CD8-positive, alpha-beta memory T cell (primary cell): ENCODE results near the gene PAXIP1. TPM values are rescaled to one million over a fixed set of nuclear protein-coding genes. Genes with fewer than 3 reads are reported as not detected.

Experiments
- CTCF ChIA-PET: fragments of 350-600 bp; sonication (Branson Sonifier 250); formaldehyde crosslinking; loops from one replicate; lab custom pipeline; 2021; ENCODE audit warnings: antibody characterized with exemption; lab: Charles Lee
- POLR2A ChIA-PET: fragments of 350-600 bp; sonication (Branson Sonifier 250); formaldehyde crosslinking; loops from one replicate; lab custom pipeline; 2021; ENCODE audit warnings: antibody characterized with exemption; lab: Charles Lee
- DNase-seq, 5 donors: peaks; one replicate each; pipeline versions ENCODE4 v3.0.0 to v3.0.0-alpha.2; 2020 to 2022; ENCODE audit warnings: mixed read lengths in 1 of 5
- H3K27ac ChIP-seq: one replicate; pipeline ENCODE4 v1.7.0; 2013; ENCODE audit warnings: low read depth, mild to moderate bottlenecking, low read length, moderate library complexity
- H3K27me3 ChIP-seq: 2 replicates; pipeline ENCODE4 v1.7.0; 2013; ENCODE audit warnings: low read length, mild to moderate bottlenecking; ENCODE audit not compliant: insufficient read depth, poor library complexity, severe bottlenecking
- H3K36me3 ChIP-seq: 2 replicates; pipeline ENCODE4 v1.7.0; 2013; ENCODE audit warnings: mild to moderate bottlenecking, low read length, moderate library complexity; ENCODE audit not compliant: insufficient read depth
- H3K4me1 ChIP-seq: 2 replicates; pipeline ENCODE4 v1.7.0; 2013; ENCODE audit warnings: mild to moderate bottlenecking, low read length, moderate library complexity; ENCODE audit not compliant: insufficient read depth
- H3K4me3 ChIP-seq: 2 replicates; pipeline ENCODE4 v1.7.0; 2013; ENCODE audit warnings: mild to moderate bottlenecking, low read length
- H3K9me3 ChIP-seq: 2 replicates; pipeline ENCODE4 v1.7.0; 2013; ENCODE audit warnings: mild to moderate bottlenecking, low read length
- H3K27ac Mint-ChIP-seq, 8 donors: one replicate each; pipeline ENCODE4 v1.8.0; 2020 to 2021; ENCODE audit warnings: mixed read lengths in 8 of 8, mild to moderate bottlenecking in 6 of 8, inconsistent platforms in 3 of 8, moderate library complexity in 3 of 8
- H3K27me3 Mint-ChIP-seq, 2 donors: one replicate each; pipeline ENCODE4 v1.8.0; 2020 to 2021; ENCODE audit warnings: mixed read lengths in 2 of 2, mild to moderate bottlenecking in 1 of 2, moderate library complexity in 1 of 2
- H3K36me3 Mint-ChIP-seq, 3 donors: one replicate each; pipeline ENCODE4 v1.8.0; 2020 to 2021; ENCODE audit warnings: mixed read lengths in 3 of 3, inconsistent platforms in 1 of 3, mild to moderate bottlenecking in 1 of 3
- H3K4me1 Mint-ChIP-seq, 3 donors: one replicate each; pipeline ENCODE4 v1.8.0; 2020 to 2021; ENCODE audit warnings: mixed read lengths in 3 of 3, inconsistent platforms in 1 of 3, mild to moderate bottlenecking in 1 of 3
- H3K4me3 Mint-ChIP-seq, 7 donors: one replicate each; pipeline ENCODE4 v1.8.0; 2020 to 2021; ENCODE audit warnings: mixed read lengths in 7 of 7, mild to moderate bottlenecking in 6 of 7, moderate library complexity in 4 of 7, inconsistent platforms in 2 of 7
- H3K9me3 Mint-ChIP-seq, 5 donors: one replicate each; pipeline ENCODE4 v1.8.0; 2020 to 2022; ENCODE audit warnings: mixed read lengths in 5 of 5, mild to moderate bottlenecking in 3 of 5, moderate library complexity in 2 of 5, inconsistent platforms in 1 of 5
- polyA plus RNA-seq: library from polyadenylated mRNA; unstranded; fragments of 300-500 nt; fragmentation: Illumina TruSeq; gene quantifications from one replicate; pipeline ENCODE4 v1.2.3, GENCODE V29; 2021
- total RNA-seq, 2 experiments: library from RNA; stranded (reverse); gene quantifications; one replicate each; pipeline ENCODE4 v1.2.3, GENCODE V29; 2021

PAXIP1 gene
- total and polyA plus RNA-seq, 3 experiments from 2014 or later = 2.0 to 25.8 (median 23.1) TPM

GRCh38 chr7:154994996-154995395 lies 7.9 kb downstream of the PAXIP1 start:
- CTCF ChIA-PET = interaction anchor here (0.8 to 1.4 kb wide), 2 partner anchors 68 to 350 kb away, joined by 3 to 4 read pairs; no protein-coding TSS in a partner anchor
- H3K4me3 ChIP-seq = no peak overlapping the region
- Mint-ChIP-seq H3K4me1 (peaks cover 7 to 13% (median 12%) of the 10 kb centered on the region in 3 donors), H3K9me3 (no peaks in the 10 kb centered on the region), H3K27me3 (no peaks in the 10 kb centered on the region), H3K4me3 (no peak overlapping the region), H3K36me3 (peaks cover 5 to 63% (median 16%) of the 10 kb centered on the region in 3 donors), H3K27ac (peak overlapping the region in 1 of 8 donors; percentile 9)
- H3K27ac ChIP-seq = no peak overlapping the region
- H3K9me3 ChIP-seq = no peaks in the 10 kb centered on the region
- H3K27me3 ChIP-seq = no peaks in the 10 kb centered on the region
- DNase-seq = no peak
- POLR2A ChIA-PET = no interaction called here
- H3K36me3 ChIP-seq = peaks cover 5% of the 10 kb centered on the region
- H3K4me1 ChIP-seq = no peaks in the 10 kb centered on the region

GRCh38 chr7:154990964-154991540 lies 11.9 kb downstream of the PAXIP1 start:
- no peaks in the 10 kb centered on the region for H3K9me3 ChIP-seq
- ChIA-PET CTCF (interaction anchor here (2.1 kb wide), 1 partner anchor 38 kb away, joined by 4 read pairs; no protein-coding TSS in a partner anchor), POLR2A (no interaction called here)
- Mint-ChIP-seq H3K27ac (no peak overlapping the region), H3K4me1 (peaks cover 7 to 24% (median 10%) of the 10 kb centered on the region in 3 donors), H3K4me3 (no peak overlapping the region), H3K36me3 (peaks cover 5 to 60% (median 27%) of the 10 kb centered on the region in 3 donors), H3K27me3 (no peaks in the 10 kb centered on the region), H3K9me3 (no peaks in the 10 kb centered on the region)
- no peak for DNase-seq
- H3K27me3 ChIP-seq = no peaks in the 10 kb centered on the region
- H3K27ac ChIP-seq = no peak overlapping the region
- no peaks in the 10 kb centered on the region for H3K36me3 ChIP-seq
- H3K4me1 ChIP-seq = no peaks in the 10 kb centered on the region
- no peak overlapping the region for H3K4me3 ChIP-seq

DNA sequence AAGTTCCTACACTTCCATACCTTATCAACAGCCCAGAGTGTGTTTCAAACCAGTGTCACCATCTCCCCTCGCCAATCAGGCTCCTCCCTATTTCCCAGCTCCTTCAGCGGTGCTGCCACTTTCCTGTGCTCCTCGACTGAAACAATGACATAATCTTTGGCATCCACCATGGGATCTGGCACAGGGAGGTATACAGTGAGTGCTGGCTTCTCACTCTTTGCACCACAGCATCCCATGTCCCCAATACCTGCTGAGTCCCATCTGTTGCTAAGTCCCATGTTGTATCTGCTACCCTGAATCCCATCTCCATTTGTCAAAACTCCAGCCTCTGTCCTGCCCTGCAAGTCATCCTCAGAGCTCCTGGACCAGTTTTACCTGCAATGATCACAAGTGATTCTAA lies 15.4 kb downstream of the PAXIP1 start:
- ChIA-PET POLR2A (no interaction called here), CTCF (no interaction called here)
- Histone ChIP-seq H3K9me3 (no peaks in the 10 kb centered on the region), H3K27ac (no peak overlapping the region), H3K4me1 (no peaks in the 10 kb centered on the region), H3K4me3 (no peak overlapping the region), H3K27me3 (no peaks in the 10 kb centered on the region), H3K36me3 (no peaks in the 10 kb centered on the region)
- Mint-ChIP-seq H3K27me3 (no peaks in the 10 kb centered on the region), H3K27ac (peak overlapping the region in 3 of 8 donors; percentile 0 to 34 (median 30)), H3K4me3 (no peak overlapping the region), H3K4me1 (peaks cover 0 to 24% (median 0%) of the 10 kb centered on the region in 3 donors), H3K36me3 (peaks cover 0 to 38% (median 20%) of the 10 kb centered on the region in 3 donors), H3K9me3 (no peaks in the 10 kb centered on the region)
- no peak for DNase-seq

DNA sequence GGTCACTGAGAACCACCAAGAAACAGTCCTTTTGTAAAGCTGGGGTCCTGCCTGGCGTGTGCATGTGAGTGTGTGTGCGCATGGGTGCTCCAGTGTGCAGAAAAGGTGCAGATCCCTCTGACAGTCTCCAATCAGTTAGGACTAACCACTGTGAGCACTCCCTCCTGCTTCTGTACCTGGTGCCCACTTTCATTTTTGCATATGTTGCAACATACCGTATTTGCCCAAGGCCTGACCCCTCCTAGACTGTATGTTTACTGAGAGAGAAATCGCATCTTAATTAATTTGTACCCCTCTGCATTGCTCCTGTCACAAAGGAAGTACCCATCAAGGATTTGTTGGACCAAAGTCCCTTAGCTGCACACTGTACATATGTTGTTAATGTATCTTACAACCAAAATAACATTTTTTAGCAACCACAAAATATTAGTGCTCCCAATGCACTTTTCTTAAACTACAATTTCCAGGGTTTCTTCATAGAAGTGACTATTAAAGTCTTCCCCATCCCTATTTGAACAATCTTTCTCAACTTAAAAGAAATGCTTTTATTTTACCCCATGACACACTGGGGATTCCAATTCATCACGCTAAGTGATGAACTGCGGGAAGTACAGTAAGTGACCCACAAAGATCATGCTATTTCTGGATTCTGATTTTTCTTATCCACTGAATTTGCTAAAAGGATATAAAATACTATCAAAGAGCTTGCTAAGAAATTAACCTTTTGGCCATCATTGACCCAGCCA lies 16.6 kb downstream of the PAXIP1 start:
- Mint-ChIP-seq H3K4me3 (no peak overlapping the region), H3K27me3 (no peaks in the 10 kb centered on the region), H3K9me3 (no peaks in the 10 kb centered on the region), H3K36me3 (peaks cover 0 to 31% (median 17%) of the 10 kb centered on the region in 3 donors), H3K4me1 (peaks cover 0 to 24% (median 0%) of the 10 kb centered on the region in 3 donors), H3K27ac (peak overlapping the region in 2 of 8 donors; percentile 1 to 83)
- Histone ChIP-seq H3K4me1 (no peaks in the 10 kb centered on the region), H3K4me3 (no peak overlapping the region), H3K27me3 (no peaks in the 10 kb centered on the region), H3K27ac (no peak overlapping the region), H3K36me3 (no peaks in the 10 kb centered on the region), H3K9me3 (no peaks in the 10 kb centered on the region)
- CTCF ChIA-PET = no interaction called here
- no peak for DNase-seq
- POLR2A ChIA-PET = no interaction called here

- Histone ChIP-seq H3K27me3 (no peaks in the 10 kb centered on the region), H3K4me3 (no peak overlapping the region), H3K4me1 (no peaks in the 10 kb centered on the region), H3K9me3 (no peaks in the 10 kb centered on the region), H3K36me3 (no peaks in the 10 kb centered on the region), H3K27ac (no peak overlapping the region)
- no peaks in the 10 kb centered on the region for H3K9me3 Mint-ChIP-seq
- H3K4me3 Mint-ChIP-seq = no peak overlapping the region
- peaks cover 0 to 31% (median 14%) of the 10 kb centered on the region in 3 donors for H3K36me3 Mint-ChIP-seq
- POLR2A ChIA-PET = no interaction called here
- CTCF ChIA-PET = interaction anchor here (0.9 to 1.7 kb wide), 2 partner anchors 57 to 71 kb away, joined by 4 to 6 read pairs; no protein-coding TSS in a partner anchor
- H3K4me1 Mint-ChIP-seq = peaks cover 0 to 24% (median 0%) of the 10 kb centered on the region in 3 donors
- peak overlapping the region in 2 of 8 donors; percentile 30 to 75 for H3K27ac Mint-ChIP-seq
- H3K27me3 Mint-ChIP-seq = no peaks in the 10 kb centered on the region
- no peak for DNase-seq
Measured at GRCh38 chr7:154985230-154985629, 17.7 kb downstream of the PAXIP1 start.

- Mint-ChIP-seq H3K27ac (no peak overlapping the region), H3K4me3 (no peak overlapping the region), H3K36me3 (peaks cover 0 to 33% (median 16%) of the 10 kb centered on the region in 3 donors), H3K4me1 (peaks cover 0 to 24% (median 2%) of the 10 kb centered on the region in 3 donors), H3K27me3 (no peaks in the 10 kb centered on the region), H3K9me3 (no peaks in the 10 kb centered on the region)
- POLR2A ChIA-PET = no interaction called here
- no peaks in the 10 kb centered on the region for H3K27me3 ChIP-seq
- no peak overlapping the region for H3K4me3 ChIP-seq
- no peaks in the 10 kb centered on the region for H3K36me3 ChIP-seq
- H3K27ac ChIP-seq = no peak overlapping the region
- no peaks in the 10 kb centered on the region for H3K9me3 ChIP-seq
- no peak for DNase-seq
- CTCF ChIA-PET = interaction anchor here (0.9 to 1.7 kb wide), 3 partner anchors 24 to 71 kb away, joined by 4 to 6 read pairs (median 5); no protein-coding TSS in a partner anchor
- H3K4me1 ChIP-seq = no peaks in the 10 kb centered on the region
Measured at GRCh38 chr7:154984601-154985188, 18.2 kb downstream of the PAXIP1 start.

DNA sequence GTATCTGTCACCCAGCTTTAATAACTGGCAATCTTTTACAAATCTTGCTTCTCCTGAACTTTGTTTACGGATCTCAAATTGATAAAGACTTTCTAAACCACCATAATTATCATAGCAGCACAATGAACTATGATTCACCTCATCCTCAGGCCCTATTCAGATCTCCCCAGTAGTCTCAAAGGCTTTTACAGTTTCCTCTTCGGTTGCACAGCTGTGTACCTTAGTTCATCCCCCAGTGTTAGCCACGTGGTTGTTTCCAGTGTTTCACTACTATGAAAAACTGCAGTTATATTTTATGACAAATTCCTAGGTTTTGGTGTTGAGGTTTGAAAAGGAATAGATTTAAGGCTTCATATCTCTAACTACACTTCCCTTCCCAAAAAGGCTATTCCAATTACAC lies 24.9 kb downstream of the PAXIP1 start:
- H3K9me3 ChIP-seq = no peaks in the 10 kb centered on the region
- POLR2A ChIA-PET = no interaction called here
- CTCF ChIA-PET = interaction anchor here (1.6 kb wide), 1 partner anchor 65 kb away, joined by 3 read pairs; no protein-coding TSS in a partner anchor

More for the DNA sequence above, 24.9 kb downstream of the PAXIP1 start:
- H3K4me3 ChIP-seq = no peak overlapping the region
- no peak overlapping the region for H3K27ac ChIP-seq
- no peaks in the 10 kb centered on the region for H3K27me3 ChIP-seq
- Mint-ChIP-seq H3K9me3 (no peaks in the 10 kb centered on the region), H3K27me3 (no peaks in the 10 kb centered on the region), H3K4me1 (peaks cover 6 to 11% (median 10%) of the 10 kb centered on the region in 3 donors), H3K4me3 (no peak overlapping the region), H3K27ac (peak overlapping the region in 2 of 8 donors; percentile 66 to 76), H3K36me3 (peaks cover 11 to 52% (median 24%) of the 10 kb centered on the region in 3 donors)
- peaks cover 11% of the 10 kb centered on the region for H3K36me3 ChIP-seq
- no peaks in the 10 kb centered on the region for H3K4me1 ChIP-seq
- DNase-seq = no peak
